NCI-H128 (cell line): ENCODE data around the gene AQP1.

ENCODE experiments used
- DNase-seq: peaks from one replicate; lab custom pipeline; 2025; ENCODE audit not compliant: unreplicated experiment; lab: John Stamatoyannopoulos, UW

AQP1 gene

GRCh38 chr7:30971440-30971839, 59.8 kb downstream of the AQP1 start:
- DNase-seq, result no peak

GRCh38 chr7:30971840-30972563, 60.3 kb downstream of the AQP1 start:
- DNase-seq, result no peak

- no peak for DNase-seq
Measured at GRCh38 chr7:30973292-30973691, 61.6 kb downstream of the AQP1 start.

GRCh38 chr7:30973791-30974604, 62.3 kb downstream of the AQP1 start:
- no peak for DNase-seq

- no peak for DNase-seq
Measured at GRCh38 chr7:30974605-30975255, 63.1 kb downstream of the AQP1 start.
